Common myeloid progenitor, CD34-positive (primary cell): ENCODE data around the gene ARHGEF28.

Experiments used
- CTCF ChIA-PET: fragments of 350-600 bp; sonication (Branson Sonifier 250); formaldehyde crosslinking; loops from one replicate; lab custom pipeline; 2021; ENCODE audit warnings: antibody characterized with exemption; lab: Charles Lee
- POLR2A ChIA-PET: fragments of 350-600 bp; sonication (Branson Sonifier 250); formaldehyde crosslinking; loops from one replicate; lab custom pipeline; 2021; ENCODE audit warnings: antibody characterized with exemption; lab: Charles Lee
- DNase-seq, 3 donors: peaks; one replicate each; pipeline versions ENCODE4 v3.0.0 to v3.0.0-alpha.2; 2013
- H3K27ac ChIP-seq, 2 experiments: 1 replicate in 1 of 2; 2 replicates in 1 of 2; pipeline ENCODE4 v1.7.0; 2013; ENCODE audit warnings: inconsistent platforms in 2 of 2, low read length in 2 of 2, mild to moderate bottlenecking in 2 of 2, low read depth in 1 of 2, moderate library complexity in 1 of 2; ENCODE audit not compliant: severe bottlenecking in 2 of 2, insufficient read depth in 1 of 2, poor library complexity in 1 of 2
- H3K27me3 ChIP-seq, 5 experiments: replicated peaks in 2 of 5; 1 replicate in 3 of 5; 2 replicates in 2 of 5; pipeline versions ENCODE4 v1.6.1 to v1.7.0; 2013; ENCODE audit warnings: low read length in 4 of 5, mild to moderate bottlenecking in 2 of 5, moderate library complexity in 2 of 5, inconsistent platforms in 1 of 5; ENCODE audit not compliant: insufficient read depth in 5 of 5, control insufficient read depth in 4 of 5
- H3K36me3 ChIP-seq, 4 experiments: 1 replicate in 2 of 4; 2 replicates in 2 of 4; pipeline versions ENCODE4 v1.6.1 to v1.7.0; 2013; ENCODE audit warnings: low read length in 3 of 4, control low read depth in 1 of 4, mild to moderate bottlenecking in 1 of 4; ENCODE audit not compliant: control insufficient read depth in 4 of 4, insufficient read depth in 4 of 4
- H3K4me1 ChIP-seq, 4 experiments: 1 replicate in 3 of 4; 2 replicates in 1 of 4; pipeline versions ENCODE4 v1.6.1 to v1.7.1; 2013; ENCODE audit warnings: low read length in 3 of 4, mild to moderate bottlenecking in 3 of 4, control low read depth in 1 of 4, inconsistent platforms in 1 of 4, moderate library complexity in 1 of 4; ENCODE audit not compliant: control insufficient read depth in 4 of 4, insufficient read depth in 4 of 4; ENCODE audit errors: control extremely low read depth in 1 of 4
- H3K4me3 ChIP-seq, 7 experiments: 1 replicate in 4 of 7; 2 replicates in 3 of 7; pipeline versions ENCODE4 v1.5.1 to v1.7.0; 2013; ENCODE audit warnings: mild to moderate bottlenecking in 7 of 7, low read length in 6 of 7, moderate library complexity in 6 of 7, inconsistent platforms in 2 of 7, low read depth in 2 of 7, control low read depth in 1 of 7; ENCODE audit not compliant: insufficient read depth in 4 of 7, control insufficient read depth in 1 of 7; ENCODE audit errors: extremely low read depth in 1 of 7
- H3K9me3 ChIP-seq, 5 experiments: 1 replicate in 4 of 5; 2 replicates in 1 of 5; pipeline versions ENCODE4 v1.6.1 to v1.7.1; 2013; ENCODE audit warnings: low read length in 4 of 5, mild to moderate bottlenecking in 2 of 5, inconsistent platforms in 1 of 5, low read depth in 1 of 5, moderate library complexity in 1 of 5; ENCODE audit not compliant: control insufficient read depth in 4 of 5, insufficient read depth in 2 of 5; ENCODE audit errors: control extremely low read depth in 1 of 5
- WGBS: methylation state at CpG from one replicate; pipeline ENCODE4 v1.1.5; 2013; ENCODE audit not compliant: insufficient coverage; 5-methylcytosine and 5-hydroxymethylcytosine counted together

The ARHGEF28 gene

GRCh38 chr5:73950912-73951430, 325.0 kb downstream of the ARHGEF28 start:
- DNase-seq = no peak
- ChIA-PET POLR2A (no interaction called here), CTCF (no interaction called here)
- H3K36me3 ChIP-seq = no peaks in the 10 kb centered on the region
- no peaks in the 10 kb centered on the region for H3K9me3 ChIP-seq
- no peaks in the 10 kb centered on the region for H3K4me1 ChIP-seq
- H3K27me3 ChIP-seq = peaks cover 0 to 10% (median 0%) of the 10 kb centered on the region in 5 experiments
- WGBS = 92% methylated on average over 2 of the region's 3 CpGs
- H3K27ac ChIP-seq = no peak overlapping the region
- H3K4me3 ChIP-seq = no peak overlapping the region

DNA sequence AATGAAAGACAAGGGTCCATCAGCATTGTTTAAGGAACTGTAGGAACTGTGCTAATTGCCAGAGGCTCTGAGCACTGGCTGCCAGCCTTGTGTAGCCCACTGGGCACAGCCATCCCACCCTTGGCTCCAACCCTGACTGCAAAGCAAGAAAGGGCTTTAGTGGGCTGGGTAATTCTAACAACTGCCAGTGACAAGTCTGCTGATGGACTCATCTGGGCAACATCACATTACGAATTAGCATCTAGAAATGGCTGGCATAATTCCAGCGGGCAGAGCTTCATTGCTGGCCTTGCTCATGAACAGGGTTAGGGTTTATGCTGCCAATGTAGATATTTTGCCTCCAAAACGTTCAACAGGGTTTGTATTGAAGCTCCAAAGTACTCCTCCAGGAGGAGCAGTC, 326.9 kb downstream of the ARHGEF28 start:
- ChIA-PET CTCF (no interaction called here), POLR2A (no interaction called here)
- DNase-seq = no peak
- 94% methylated on average over 3 of the region's 3 CpGs for WGBS
- Histone ChIP-seq H3K27ac (no peak overlapping the region), H3K36me3 (no peaks in the 10 kb centered on the region), H3K9me3 (no peaks in the 10 kb centered on the region), H3K4me3 (no peak overlapping the region), H3K4me1 (no peaks in the 10 kb centered on the region), H3K27me3 (peaks cover 0 to 7% (median 0%) of the 10 kb centered on the region in 5 experiments)

DNA sequence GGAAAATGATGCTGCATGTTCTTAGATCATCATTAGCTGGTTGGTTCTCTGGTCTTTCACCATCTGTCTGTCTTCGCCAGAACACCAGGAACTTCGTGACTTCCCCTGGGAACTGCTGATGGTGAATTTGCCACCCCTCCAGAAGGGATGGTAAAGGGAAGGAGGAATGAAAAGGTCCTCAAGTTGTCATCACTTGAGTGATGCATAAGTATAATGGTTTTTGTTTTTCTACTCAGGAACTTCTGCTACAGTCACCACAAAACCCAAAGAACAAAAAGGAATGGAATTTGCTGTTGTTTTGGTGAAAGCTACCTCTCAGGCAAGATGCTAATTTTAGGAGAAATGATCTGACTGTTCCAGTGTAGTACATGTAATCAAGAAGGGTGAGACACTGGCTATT, 328.4 kb downstream of the ARHGEF28 start:
- no peak for DNase-seq
- no peaks in the 10 kb centered on the region for H3K4me1 ChIP-seq
- H3K4me3 ChIP-seq = no peak overlapping the region
- POLR2A ChIA-PET = interaction anchor here (0.6 kb wide), 1 partner anchor 28 kb away, joined by 3 read pairs; no protein-coding TSS in a partner anchor
- no peaks in the 10 kb centered on the region for H3K36me3 ChIP-seq
- H3K9me3 ChIP-seq = no peaks in the 10 kb centered on the region
- no peak overlapping the region for H3K27ac ChIP-seq
- H3K27me3 ChIP-seq = peaks cover 0 to 7% (median 0%) of the 10 kb centered on the region in 5 experiments
- CTCF ChIA-PET = no interaction called here
- WGBS = 100% methylated on average over 2 of the region's 2 CpGs

- H3K9me3 ChIP-seq = no peaks in the 10 kb centered on the region
- WGBS = 97% methylated on average over 5 of the region's 5 CpGs
- H3K4me3 ChIP-seq = no peak overlapping the region
- H3K4me1 ChIP-seq = no peaks in the 10 kb centered on the region
- no peaks in the 10 kb centered on the region for H3K36me3 ChIP-seq
- CTCF ChIA-PET = no interaction called here
- H3K27me3 ChIP-seq = peaks cover 0 to 7% (median 0%) of the 10 kb centered on the region in 5 experiments
- POLR2A ChIA-PET = interaction anchor here (0.6 kb wide), 1 partner anchor 1882 kb away, joined by 3 read pairs; no protein-coding TSS in a partner anchor
- DNase-seq = no peak
- H3K27ac ChIP-seq = no peak overlapping the region
Measured at GRCh38 chr5:73955271-73955846, 329.4 kb downstream of the ARHGEF28 start.

DNA sequence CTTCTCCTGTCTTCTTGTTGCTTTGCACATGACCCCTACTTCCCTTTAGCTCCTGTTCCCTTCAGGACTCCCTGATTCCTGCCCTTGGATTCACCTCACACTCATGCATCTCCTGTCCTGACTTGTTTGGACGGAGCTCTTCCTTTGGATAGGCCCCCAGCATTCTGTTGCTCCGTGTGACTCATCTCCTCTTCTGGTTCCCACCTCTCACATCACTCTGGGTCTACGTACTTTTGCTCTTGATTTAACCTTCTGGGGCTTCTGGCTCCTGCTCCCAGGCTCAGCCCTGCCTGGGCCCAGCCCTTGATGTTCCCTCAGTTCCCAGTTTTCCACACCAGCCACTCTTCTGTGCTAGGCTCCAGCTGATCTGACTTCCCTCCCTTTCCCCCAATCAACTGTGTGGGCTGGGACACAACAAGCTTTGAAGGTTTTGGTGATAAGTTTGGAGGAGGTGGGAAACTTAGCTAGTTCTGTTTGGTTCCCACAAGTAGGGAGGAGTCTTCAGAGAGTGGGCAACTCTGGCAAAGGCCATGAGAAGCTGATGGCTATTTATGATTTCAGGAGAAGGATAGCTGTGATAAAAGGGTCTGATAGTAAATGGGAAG, 331.5 kb downstream of the ARHGEF28 start:
- WGBS = 94% methylated on average over 3 of the region's 3 CpGs
- no peaks in the 10 kb centered on the region for H3K36me3 ChIP-seq
- ChIA-PET CTCF (no interaction called here), POLR2A (no interaction called here)
- H3K27ac ChIP-seq = no peak overlapping the region
- peaks cover 0 to 5% (median 0%) of the 10 kb centered on the region in 5 experiments for H3K27me3 ChIP-seq
- H3K4me1 ChIP-seq = no peaks in the 10 kb centered on the region
- DNase-seq = no peak
- no peak overlapping the region for H3K4me3 ChIP-seq
- H3K9me3 ChIP-seq = no peaks in the 10 kb centered on the region

DNA sequence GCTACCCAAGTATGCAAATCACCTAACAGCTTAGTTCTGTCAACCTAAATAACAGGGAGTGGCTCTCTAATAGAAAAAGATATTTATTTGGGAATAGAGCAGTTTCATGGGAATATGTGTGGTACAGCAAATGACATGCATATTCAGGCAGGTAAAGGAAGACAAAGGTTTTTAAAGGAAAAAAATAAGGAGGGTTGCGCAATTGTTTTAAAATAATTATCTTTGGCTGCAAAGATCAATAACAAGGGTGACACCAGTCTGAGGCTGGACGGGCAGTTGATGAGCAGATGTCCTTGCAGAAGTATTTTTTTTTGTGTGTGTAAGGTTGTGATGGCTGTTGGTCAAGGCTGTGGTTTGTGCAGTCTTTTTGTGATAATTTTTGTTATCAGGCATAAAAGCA, 332.0 kb downstream of the ARHGEF28 start:
- Histone ChIP-seq H3K9me3 (no peaks in the 10 kb centered on the region), H3K4me3 (no peak overlapping the region), H3K36me3 (no peaks in the 10 kb centered on the region), H3K27me3 (peaks cover 0 to 5% (median 0%) of the 10 kb centered on the region in 5 experiments), H3K27ac (no peak overlapping the region), H3K4me1 (no peaks in the 10 kb centered on the region)
- ChIA-PET CTCF (no interaction called here), POLR2A (no interaction called here)
- WGBS = 83% methylated on average over 1 of the region's 2 CpGs
- DNase-seq = no peak

- 95% methylated on average over 4 of the region's 5 CpGs for WGBS
- Histone ChIP-seq H3K4me1 (no peaks in the 10 kb centered on the region), H3K27me3 (no peaks in the 10 kb centered on the region), H3K4me3 (no peak overlapping the region), H3K27ac (no peak overlapping the region), H3K36me3 (no peaks in the 10 kb centered on the region), H3K9me3 (no peaks in the 10 kb centered on the region)
- DNase-seq = peak in 1 of 3 donors; percentile 1
- POLR2A ChIA-PET = no interaction called here
- CTCF ChIA-PET = no interaction called here
Measured at GRCh38 chr5:73960023-73960422, 334.0 kb downstream of the ARHGEF28 start.
